Neural cell (in vitro differentiated cells): ENCODE results near the gene ZNF566. TPM values are rescaled to one million over a fixed set of nuclear protein-coding genes. Genes with fewer than 3 reads are reported as not detected.

Source experiments
- H2AFZ ChIP-seq: fragments of 200-600, 300-800 bp; sonication (generic), shearing (Covaris generic); 2 replicates; pipeline ENCODE4 v1.6.0; 2014; ENCODE audit warnings: low read depth, mild to moderate bottlenecking, antibody characterized with exemption, low read length, moderate library complexity
- H3F3A ChIP-seq: fragments of 200-600 bp; shearing (Covaris generic); 2 replicates; pipeline ENCODE4 v1.6.1; 2016; ENCODE audit warnings: mild to moderate bottlenecking, moderate library complexity, mixed read lengths, antibody characterized with exemption, low read length; ENCODE audit not compliant: insufficient read depth, poor library complexity, severe bottlenecking
- H3K27ac ChIP-seq: fragments of 200-600, 300-800 bp; sonication (generic), shearing (Covaris generic); 2 replicates; pipeline ENCODE4 v1.5.1; 2014; ENCODE audit warnings: mild to moderate bottlenecking, low read length, moderate library complexity
- H3K27me3 ChIP-seq: fragments of 300-800, 200-600 bp; sonication (generic), shearing (Covaris generic); 2 replicates; pipeline ENCODE4 v1.6.0; 2014; ENCODE audit warnings: mild to moderate bottlenecking, low read depth, low read length, moderate library complexity; ENCODE audit not compliant: insufficient read depth
- H3K36me3 ChIP-seq: fragments of 300-800, 200-600 bp; sonication (generic), shearing (Covaris generic); 2 replicates; pipeline ENCODE4 v1.5.1; 2014; ENCODE audit warnings: mild to moderate bottlenecking, antibody characterized with exemption, low read length, moderate library complexity; ENCODE audit not compliant: insufficient read depth
- H3K4me2 ChIP-seq: fragments of 300-800, 200-600 bp; sonication (generic), shearing (Covaris generic); 2 replicates; pipeline ENCODE4 v1.6.0; 2014; ENCODE audit warnings: mild to moderate bottlenecking, low read length
- H3K4me3 ChIP-seq: fragments of 300-800, 200-600 bp; sonication (generic), shearing (Covaris generic); 2 replicates; pipeline ENCODE4 v1.5.1; 2014; ENCODE audit warnings: mild to moderate bottlenecking, low read length, moderate library complexity
- H3K79me2 ChIP-seq: fragments of 200-600 bp; shearing (Covaris generic); replicated peaks from 2 replicates; pipeline ENCODE4 v1.6.0; 2014; ENCODE audit warnings: mild to moderate bottlenecking, low read length, moderate library complexity; ENCODE audit not compliant: insufficient read depth
- H3K9ac ChIP-seq: fragments of 300-800, 200-600 bp; sonication (generic), shearing (Covaris generic); 2 replicates; pipeline ENCODE4 v1.6.1; 2016; ENCODE audit warnings: mild to moderate bottlenecking, low read length, mixed read lengths
- H3K9me2 ChIP-seq: fragments of 200-600 bp; shearing (Covaris generic); 2 replicates; pipeline ENCODE4 v1.6.1; 2016; ENCODE audit warnings: mild to moderate bottlenecking, low read length, mixed read lengths; ENCODE audit not compliant: insufficient read depth
- H3K9me3 ChIP-seq: fragments of 200-600, 300-800 bp; sonication (generic), shearing (Covaris generic); 2 replicates; pipeline ENCODE4 v1.6.1; 2016; ENCODE audit warnings: mild to moderate bottlenecking, mixed run types, low read length, moderate library complexity, mixed read lengths
- H4K20me1 ChIP-seq: fragments of 200-600 bp; shearing (Covaris generic); 2 replicates; pipeline ENCODE4 v1.6.1; 2016; ENCODE audit warnings: mild to moderate bottlenecking, mixed run types; ENCODE audit not compliant: insufficient read depth
- CTCF ChIP-seq: fragments of 450-650 bp; IDR thresholded peaks from 2 replicates; pipeline ENCODE4 v1.5.1; 2014; ENCODE audit warnings: antibody characterized with exemption, mild to moderate bottlenecking, moderate library complexity; ENCODE audit not compliant: poor library complexity, severe bottlenecking
- EP300 ChIP-seq: fragments of 450-650 bp; conservative IDR thresholded peaks from 2 replicates; pipeline ENCODE4 v1.6.1; 2014; ENCODE audit warnings: antibody characterized with exemption, mild to moderate bottlenecking, moderate library complexity; ENCODE audit not compliant: poor library complexity, severe bottlenecking
- EZH2 ChIP-seq: fragments of 200-600, 300-800 bp; shearing (Covaris generic), sonication (generic); IDR thresholded peaks from 2 replicates; pipeline ENCODE4 v1.6.1; 2014; ENCODE audit warnings: antibody characterized with exemption, low read length, borderline replicate concordance, mild to moderate bottlenecking; ENCODE audit not compliant: insufficient read depth, poor library complexity, severe bottlenecking
- MXI1 ChIP-seq: fragments of 450-650 bp; conservative IDR thresholded peaks from 2 replicates; pipeline ENCODE4 v1.6.1; 2014; ENCODE audit warnings: antibody characterized with exemption, mild to moderate bottlenecking; ENCODE audit not compliant: poor library complexity, severe bottlenecking
- POLR2AphosphoS5 ChIP-seq: IDR thresholded peaks from 2 replicates; pipeline ENCODE4 v1.6.1; 2012
- RAD21 ChIP-seq: fragments of 450-650 bp; conservative IDR thresholded peaks from 2 replicates; pipeline ENCODE4 v1.6.1; 2014; ENCODE audit warnings: antibody characterized with exemption, mild to moderate bottlenecking, moderate library complexity
- REST ChIP-seq: IDR thresholded peaks from 2 replicates; pipeline ENCODE4 v1.6.1; 2012; ENCODE audit warnings: borderline replicate concordance
- SMC3 ChIP-seq: fragments of 450-650 bp; conservative IDR thresholded peaks from 2 replicates; pipeline ENCODE4 v1.6.1; 2014; ENCODE audit warnings: antibody characterized with exemption, mild to moderate bottlenecking, moderate library complexity; ENCODE audit not compliant: poor library complexity
- TAF1 ChIP-seq: IDR thresholded peaks from 2 replicates; pipeline ENCODE4 v1.6.1; 2012; ENCODE audit warnings: low read depth
- polyA plus RNA-seq: library from polyadenylated mRNA; depleted of rRNA; stranded (reverse); fragments of >200 nt; gene quantifications from 2 replicates; pipeline ENCODE4 v1.2.3, GENCODE V29; 2014

Gene ZNF566
- polyA plus RNA-seq, 1 donor from 2014 or later, result 28.9 TPM

GRCh38 chr19:36418287-36419001, 70.9 kb downstream of the ZNF566 start, which contains the start of gene ZFP82 (continued):
- peak; percentile 35 for TF ChIP-seq CTCF
- TF ChIP-seq RAD21, result peak; percentile 46
- TF ChIP-seq SMC3, result peak; percentile 22

GRCh38 chr19:36417752-36418286, 71.5 kb downstream of the ZNF566 start:
- peaks cover 22% of the 10 kb centered on the region for H3K27me3 ChIP-seq
- peak overlapping the region; percentile 88 for H3K9ac ChIP-seq
- H3K27ac ChIP-seq, result peak overlapping the region; percentile 83
- H3K36me3 ChIP-seq, result no peaks in the 10 kb centered on the region
- H3K9me2 ChIP-seq, result no peaks in the 10 kb centered on the region
- TF ChIP-seq RAD21 (no peak), TAF1 (no peak), EP300 (no peak), CTCF (no peak), REST (no peak), EZH2 (no peak), SMC3 (no peak), POLR2AphosphoS5 (no peak), MXI1 (no peak)
- no peaks in the 10 kb centered on the region for H3F3A ChIP-seq
- peak overlapping the region; percentile 80 for H3K4me3 ChIP-seq
- H3K79me2 ChIP-seq, result peaks cover 30% of the 10 kb centered on the region
- peak overlapping the region; percentile 94 for H2AFZ ChIP-seq
- H3K4me2 ChIP-seq, result peak overlapping the region; percentile 53
- H3K9me3 ChIP-seq, result peaks cover 9% of the 10 kb centered on the region
- H4K20me1 ChIP-seq, result no peaks in the 10 kb centered on the region
